Spleen (tissue), 7 donors: ENCODE results near the gene IPO8.

Source experiments
- POLR2A ChIP-seq, 3 donors: fragments of 450-650 bp; IDR thresholded peaks; one replicate each; pipeline ENCODE4 v1.5.1; 2017; ENCODE audit warnings: antibody characterized with exemption in 3 of 3, mild to moderate bottlenecking in 1 of 3
- POLR2AphosphoS5 ChIP-seq, 3 donors: sonication (generic); formaldehyde crosslinking; IDR thresholded peaks; one replicate each; pipeline ENCODE4 v1.5.1; 2017; ENCODE audit warnings: antibody characterized with exemption in 3 of 3
- TF ChIP-seq, protein P1 (sequence below), 11 experiments: fragments of 200-600 bp in 7 of 11; fragments of 450-650 bp in 4 of 11; sonication (generic) in 4 of 11; IDR thresholded peaks in 8 of 11; conservative IDR thresholded peaks in 3 of 11; 1 replicate in 7 of 11; 2 replicates in 4 of 11; pipeline versions ENCODE4 v1.4.0 to v1.8.0; 2016 to 2021; ENCODE audit warnings: antibody characterized with exemption in 11 of 11, inconsistent platforms in 4 of 11, mild to moderate bottlenecking in 1 of 11
- donor health status: DM: no; HTN: no; CAD: no; lungs with moderate emphysema.
- donor health status: DM: no; HTN: no; CAD: no.
- donor health status: DM: no; HTN: no; CAD: no.

DNA sequence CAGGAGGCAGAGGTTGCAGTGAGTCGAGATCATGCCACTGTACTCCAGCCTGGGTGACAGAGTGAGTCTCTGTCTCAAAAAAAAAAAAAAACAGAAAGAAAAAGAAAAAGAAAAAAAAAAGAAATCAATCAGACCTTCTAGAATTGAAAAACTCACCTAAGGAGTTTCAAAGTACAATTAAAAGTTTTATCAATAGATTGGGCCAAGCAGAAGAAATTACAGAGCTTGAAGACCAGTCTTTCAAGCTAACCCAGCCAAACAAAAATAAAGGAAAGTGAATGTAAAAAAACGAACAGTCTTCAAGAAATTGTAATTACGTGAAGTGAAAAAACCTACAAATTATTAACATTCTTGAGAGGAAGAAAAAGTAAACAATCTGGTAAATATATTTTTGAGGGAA, 93.0 kb downstream of the IPO8 start:
- TF ChIP-seq, protein P1, sequence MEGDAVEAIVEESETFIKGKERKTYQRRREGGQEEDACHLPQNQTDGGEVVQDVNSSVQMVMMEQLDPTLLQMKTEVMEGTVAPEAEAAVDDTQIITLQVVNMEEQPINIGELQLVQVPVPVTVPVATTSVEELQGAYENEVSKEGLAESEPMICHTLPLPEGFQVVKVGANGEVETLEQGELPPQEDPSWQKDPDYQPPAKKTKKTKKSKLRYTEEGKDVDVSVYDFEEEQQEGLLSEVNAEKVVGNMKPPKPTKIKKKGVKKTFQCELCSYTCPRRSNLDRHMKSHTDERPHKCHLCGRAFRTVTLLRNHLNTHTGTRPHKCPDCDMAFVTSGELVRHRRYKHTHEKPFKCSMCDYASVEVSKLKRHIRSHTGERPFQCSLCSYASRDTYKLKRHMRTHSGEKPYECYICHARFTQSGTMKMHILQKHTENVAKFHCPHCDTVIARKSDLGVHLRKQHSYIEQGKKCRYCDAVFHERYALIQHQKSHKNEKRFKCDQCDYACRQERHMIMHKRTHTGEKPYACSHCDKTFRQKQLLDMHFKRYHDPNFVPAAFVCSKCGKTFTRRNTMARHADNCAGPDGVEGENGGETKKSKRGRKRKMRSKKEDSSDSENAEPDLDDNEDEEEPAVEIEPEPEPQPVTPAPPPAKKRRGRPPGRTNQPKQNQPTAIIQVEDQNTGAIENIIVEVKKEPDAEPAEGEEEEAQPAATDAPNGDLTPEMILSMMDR (IDR thresholded peaks at IDR 0.05 in 8 of 11, conservative IDR thresholded peaks at IDR 0.05 in 3 of 11), result no peak
- TF ChIP-seq POLR2A (IDR thresholded peaks at IDR 0.05) (no peak), POLR2AphosphoS5 (IDR thresholded peaks at IDR 0.05) (no peak)
